Measurements from ENCODE around the gene SIGLEC8.
"Not testable (repeated sequence)": the region's sequence is repeated elsewhere in the genome, so short reads cannot be mapped to it uniquely, and the experiment has no call there.

Gene SIGLEC8

GRCh38 chr19:51458051-51458645, at the start of gene SIGLEC8:
Gene SIGLEC8, minus strand, starts transcription at chr19:51458454. Its CDS starts 67 bp downstream, at chr19:51458387.
- DNase-seq: no peak

- DNase-seq: no peak
Measured at GRCh38 chr19:51507640-51508058, 49.4 kb upstream of the SIGLEC8 start.

- no peak for DNase-seq
Measured at GRCh38 chr19:51507192-51507591, 48.9 kb upstream of the SIGLEC8 start.

- no peak for DNase-seq
Measured at GRCh38 chr19:51505904-51506303, 47.6 kb upstream of the SIGLEC8 start.

GRCh38 chr19:51503896-51504295, 45.6 kb upstream of the SIGLEC8 start:
- no peak for DNase-seq

- no peak for DNase-seq
Measured at GRCh38 chr19:51503286-51503817, 45.1 kb upstream of the SIGLEC8 start.

- no peak for DNase-seq
Measured at GRCh38 chr19:51501594-51502263, 43.5 kb upstream of the SIGLEC8 start, which contains the start of gene SIGLEC12. Gene SIGLEC12, minus strand, starts transcription at chr19:51501800. Its CDS starts 67 bp downstream, at chr19:51501733.

GRCh38 chr19:51500931-51501330, 42.7 kb upstream of the SIGLEC8 start:
- DNase-seq: not testable (repeated sequence)

- DNase-seq: no peak
Measured at GRCh38 chr19:51497666-51498065, 39.4 kb upstream of the SIGLEC8 start.

GRCh38 chr19:51493776-51494175, 35.5 kb upstream of the SIGLEC8 start:
- no peak for DNase-seq

- no peak for DNase-seq
Measured at GRCh38 chr19:51491586-51491985, 33.3 kb upstream of the SIGLEC8 start.

- DNase-seq: no peak
Measured at GRCh38 chr19:51490676-51491075, 32.4 kb upstream of the SIGLEC8 start.

GRCh38 chr19:51489113-51489512, 30.9 kb upstream of the SIGLEC8 start:
- no peak for DNase-seq

- DNase-seq: no peak
Measured at GRCh38 chr19:51488491-51488890, 30.2 kb upstream of the SIGLEC8 start.

GRCh38 chr19:51485960-51486660, 27.9 kb upstream of the SIGLEC8 start:
- no peak for DNase-seq

- DNase-seq: no peak
Measured at GRCh38 chr19:51480590-51480989, 22.3 kb upstream of the SIGLEC8 start.

GRCh38 chr19:51479531-51480331, 21.5 kb upstream of the SIGLEC8 start:
- DNase-seq: no peak

GRCh38 chr19:51478381-51479234, 20.4 kb upstream of the SIGLEC8 start, which contains the start of gene CEACAM18:
Gene CEACAM18, plus strand, starts transcription at chr19:51478539.
- DNase-seq: no peak

GRCh38 chr19:51477344-51477743, 19.1 kb upstream of the SIGLEC8 start:
- no peak for DNase-seq

GRCh38 chr19:51476164-51476563, 17.9 kb upstream of the SIGLEC8 start:
- no peak for DNase-seq

GRCh38 chr19:51473009-51473707, 14.9 kb upstream of the SIGLEC8 start:
- peak; percentile 0 for DNase-seq
